SK-N-SH treated with all-trans-retinoic acid at 6 μM for 48 hours (cell line): ENCODE data around the gene SLC22A16.
"Not testable (repeated sequence)": the region's sequence is repeated elsewhere in the genome, so short reads cannot be mapped to it uniquely, and the experiment has no call there.

ENCODE experiments used
- ATAC-seq: fragments of 200-7000 bp; cut with Tn5 transposase; 3 replicates; pipeline ENCODE4 v1.9.1; 2020; ENCODE audit warnings: mild to moderate bottlenecking, moderate library complexity
- ARNTL ChIP-seq: fragments of 450-650 bp; formaldehyde crosslinking; IDR thresholded peaks from 2 replicates; pipeline ENCODE4 v1.5.0; 2020; ENCODE audit warnings: low read depth, mild to moderate bottlenecking, moderate library complexity, borderline replicate concordance
- BACH2 ChIP-seq: fragments of 250-450 bp; sonication (Bioruptor Pico); IDR thresholded peaks from 2 replicates; pipeline ENCODE4 v1.9.0; 2021; ENCODE audit warnings: mild to moderate bottlenecking, borderline replicate concordance
- CREB5 ChIP-seq: fragments of 250-450 bp; sonication (Bioruptor Pico); IDR thresholded peaks from 2 replicates; pipeline ENCODE4 v1.5.1; 2020; ENCODE audit warnings: low read depth, mild to moderate bottlenecking, moderate library complexity
- CSDC2 ChIP-seq: fragments of 250-450 bp; sonication (Bioruptor Pico); IDR thresholded peaks from 2 replicates; pipeline ENCODE4 v1.5.0; 2020; ENCODE audit warnings: mild to moderate bottlenecking, moderate library complexity
- ISL1 ChIP-seq: fragments of 250-450 bp; sonication (Bioruptor Pico); IDR thresholded peaks from 2 replicates; pipeline ENCODE4 v2.1.2; 2022; ENCODE audit warnings: mild to moderate bottlenecking, moderate library complexity
- POU6F1 ChIP-seq: fragments of 250-450 bp; sonication (Bioruptor Pico); IDR thresholded peaks from 2 replicates; pipeline ENCODE4 v1.8.0; 2021; ENCODE audit warnings: low read depth, mild to moderate bottlenecking, moderate library complexity, borderline replicate concordance
- PPARA ChIP-seq: fragments of 250-450 bp; sonication (Bioruptor Pico); IDR thresholded peaks from 2 replicates; pipeline ENCODE4 v1.5.0; 2020; ENCODE audit warnings: mild to moderate bottlenecking, borderline replicate concordance
- RARB ChIP-seq: fragments of 250-450 bp; sonication (Bioruptor Pico); IDR thresholded peaks from 2 replicates; pipeline ENCODE4 v1.8.0; 2021; ENCODE audit warnings: mild to moderate bottlenecking, moderate library complexity
- TOX ChIP-seq: fragments of 250-450 bp; sonication (Bioruptor Pico); IDR thresholded peaks from 2 replicates; pipeline ENCODE4 v1.8.0; 2021; ENCODE audit warnings: mild to moderate bottlenecking, moderate library complexity, borderline replicate concordance
- ZFP3 ChIP-seq: fragments of 250-450 bp; sonication (Bioruptor Pico); IDR thresholded peaks from 2 replicates; pipeline ENCODE4 v1.5.0; 2020; ENCODE audit warnings: mild to moderate bottlenecking, moderate library complexity
- ZFP30 ChIP-seq: fragments of 450-650 bp; formaldehyde crosslinking; IDR thresholded peaks from 2 replicates; pipeline ENCODE4 v1.5.0; 2022; ENCODE audit warnings: mild to moderate bottlenecking, moderate library complexity
- ZNF565 ChIP-seq: fragments of 450-650 bp; formaldehyde crosslinking; conservative IDR thresholded peaks from 2 replicates; pipeline ENCODE4 v1.5.0; 2020; ENCODE audit warnings: low read depth, mild to moderate bottlenecking, moderate library complexity
- ZNF8 ChIP-seq: fragments of 450-650 bp; formaldehyde crosslinking; IDR thresholded peaks from 2 replicates; pipeline ENCODE4 v1.5.0; 2020; ENCODE audit warnings: mild to moderate bottlenecking, moderate library complexity
- TF ChIP-seq, protein P1 (sequence below): fragments of 250-450 bp; sonication (Bioruptor Pico); IDR thresholded peaks from 2 replicates; pipeline ENCODE4 v1.5.0; 2020; ENCODE audit warnings: mild to moderate bottlenecking, moderate library complexity
- TF ChIP-seq, protein P2 (sequence below): fragments of 250-450 bp; sonication (Bioruptor Pico); IDR thresholded peaks from 2 replicates; pipeline ENCODE4 v1.5.1; 2021; ENCODE audit warnings: mild to moderate bottlenecking, moderate library complexity

The SLC22A16 gene

DNA sequence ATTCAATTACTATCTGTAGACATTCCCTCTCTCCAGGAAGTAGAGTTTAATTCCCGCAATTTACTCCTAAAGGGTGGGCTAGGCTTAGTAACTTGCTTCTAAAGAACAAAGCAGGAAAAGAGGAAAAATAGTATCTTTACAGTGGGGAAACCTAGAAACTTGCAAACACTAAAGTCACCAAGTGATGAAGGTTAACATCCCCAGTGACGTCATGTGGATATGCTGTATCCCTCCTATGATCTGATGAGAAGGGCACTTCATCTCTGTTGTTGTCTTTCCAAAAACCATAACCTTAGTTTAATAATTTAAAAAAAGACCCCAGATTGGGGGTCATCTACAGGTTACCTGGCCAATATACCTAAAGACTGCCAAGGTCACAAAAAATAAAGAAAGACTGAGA is 17.3 kb downstream of the SLC22A16 start:
- ATAC-seq = no peak
- TF ChIP-seq, protein P1, sequence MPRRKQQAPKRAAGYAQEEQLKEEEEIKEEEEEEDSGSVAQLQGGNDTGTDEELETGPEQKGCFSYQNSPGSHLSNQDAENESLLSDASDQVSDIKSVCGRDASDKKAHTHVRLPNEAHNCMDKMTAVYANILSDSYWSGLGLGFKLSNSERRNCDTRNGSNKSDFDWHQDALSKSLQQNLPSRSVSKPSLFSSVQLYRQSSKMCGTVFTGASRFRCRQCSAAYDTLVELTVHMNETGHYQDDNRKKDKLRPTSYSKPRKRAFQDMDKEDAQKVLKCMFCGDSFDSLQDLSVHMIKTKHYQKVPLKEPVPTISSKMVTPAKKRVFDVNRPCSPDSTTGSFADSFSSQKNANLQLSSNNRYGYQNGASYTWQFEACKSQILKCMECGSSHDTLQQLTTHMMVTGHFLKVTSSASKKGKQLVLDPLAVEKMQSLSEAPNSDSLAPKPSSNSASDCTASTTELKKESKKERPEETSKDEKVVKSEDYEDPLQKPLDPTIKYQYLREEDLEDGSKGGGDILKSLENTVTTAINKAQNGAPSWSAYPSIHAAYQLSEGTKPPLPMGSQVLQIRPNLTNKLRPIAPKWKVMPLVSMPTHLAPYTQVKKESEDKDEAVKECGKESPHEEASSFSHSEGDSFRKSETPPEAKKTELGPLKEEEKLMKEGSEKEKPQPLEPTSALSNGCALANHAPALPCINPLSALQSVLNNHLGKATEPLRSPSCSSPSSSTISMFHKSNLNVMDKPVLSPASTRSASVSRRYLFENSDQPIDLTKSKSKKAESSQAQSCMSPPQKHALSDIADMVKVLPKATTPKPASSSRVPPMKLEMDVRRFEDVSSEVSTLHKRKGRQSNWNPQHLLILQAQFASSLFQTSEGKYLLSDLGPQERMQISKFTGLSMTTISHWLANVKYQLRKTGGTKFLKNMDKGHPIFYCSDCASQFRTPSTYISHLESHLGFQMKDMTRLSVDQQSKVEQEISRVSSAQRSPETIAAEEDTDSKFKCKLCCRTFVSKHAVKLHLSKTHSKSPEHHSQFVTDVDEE (CRISPR knock-in tag) = no peak

DNA sequence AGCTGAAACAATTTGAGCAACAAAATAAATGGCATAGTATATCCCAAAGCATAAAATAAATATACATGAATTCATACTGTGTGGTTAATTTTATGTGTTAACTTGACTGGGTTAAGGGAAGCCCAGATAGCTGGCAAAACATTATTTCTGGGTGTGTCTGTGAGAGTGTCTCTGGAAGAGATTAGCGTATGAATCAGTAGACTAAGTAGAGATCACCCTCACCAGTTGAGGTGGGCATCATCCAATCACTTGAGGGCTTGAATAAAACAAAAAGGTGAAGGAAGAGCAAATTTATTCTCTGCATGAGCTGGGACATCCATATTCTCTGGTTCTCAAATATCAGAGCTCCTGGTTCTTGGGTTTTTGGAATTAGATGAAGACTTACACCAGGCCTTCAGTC is 17.9 kb downstream of the SLC22A16 start:
- ATAC-seq = no peak
- TF ChIP-seq ZFP30 (no peak), ISL1 (CRISPR knock-in tag) (no peak), ZFP3 (no peak), ZNF565 (no peak), PPARA (CRISPR knock-in tag) (no peak), TOX (CRISPR knock-in tag) (no peak), CSDC2 (CRISPR knock-in tag) (no peak), BACH2 (CRISPR knock-in tag) (no peak), RARB (CRISPR knock-in tag) (no peak), ZNF8 (CRISPR knock-in tag) (no peak), POU6F1 (CRISPR knock-in tag) (no peak), ARNTL (no peak)
- TF ChIP-seq, protein P2, sequence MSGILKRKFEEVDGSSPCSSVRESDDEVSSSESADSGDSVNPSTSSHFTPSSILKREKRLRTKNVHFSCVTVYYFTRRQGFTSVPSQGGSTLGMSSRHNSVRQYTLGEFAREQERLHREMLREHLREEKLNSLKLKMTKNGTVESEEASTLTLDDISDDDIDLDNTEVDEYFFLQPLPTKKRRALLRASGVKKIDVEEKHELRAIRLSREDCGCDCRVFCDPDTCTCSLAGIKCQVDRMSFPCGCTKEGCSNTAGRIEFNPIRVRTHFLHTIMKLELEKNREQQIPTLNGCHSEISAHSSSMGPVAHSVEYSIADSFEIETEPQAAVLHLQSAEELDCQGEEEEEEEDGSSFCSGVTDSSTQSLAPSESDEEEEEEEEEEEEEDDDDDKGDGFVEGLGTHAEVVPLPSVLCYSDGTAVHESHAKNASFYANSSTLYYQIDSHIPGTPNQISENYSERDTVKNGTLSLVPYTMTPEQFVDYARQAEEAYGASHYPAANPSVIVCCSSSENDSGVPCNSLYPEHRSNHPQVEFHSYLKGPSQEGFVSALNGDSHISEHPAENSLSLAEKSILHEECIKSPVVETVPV (CRISPR knock-in tag) = no peak
- TF ChIP-seq, all 23 proteins: peak for 0

DNA sequence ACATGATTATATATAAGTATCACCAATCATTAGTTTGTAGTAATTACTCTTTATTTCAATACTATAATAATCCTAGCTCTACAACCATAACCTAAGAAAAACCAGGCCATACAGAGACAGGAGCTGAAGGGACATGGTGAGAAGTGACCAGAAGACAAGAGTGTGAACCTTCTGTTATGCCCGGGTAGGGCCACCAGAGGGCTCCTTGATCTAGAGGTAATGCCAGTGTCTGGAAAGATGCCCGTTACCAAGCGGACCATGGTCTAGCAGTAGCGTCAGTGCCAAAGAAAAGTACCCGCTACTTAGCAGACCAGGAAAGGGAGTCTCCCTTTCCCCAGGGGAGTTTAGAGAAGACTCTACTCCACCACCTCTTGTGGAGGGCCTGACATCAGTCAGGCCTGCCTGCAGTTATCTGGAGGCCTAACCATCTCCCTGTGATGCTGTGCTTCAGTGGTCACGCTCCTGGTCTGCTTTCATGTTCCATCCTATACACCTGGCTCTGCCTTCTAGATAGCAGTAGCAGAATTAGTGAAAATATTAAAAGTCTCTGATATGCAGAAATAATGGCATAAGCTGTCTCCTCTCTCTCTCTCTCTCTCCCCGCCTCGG is 18.7 kb downstream of the SLC22A16 start:
- not testable (repeated sequence) for ATAC-seq

- TF ChIP-seq ZFP30 = no peak
- no peak for TF ChIP-seq RARB (CRISPR knock-in tag)
- no peak for TF ChIP-seq ZNF565
- TF ChIP-seq PPARA (CRISPR knock-in tag) = no peak
- TF ChIP-seq CSDC2 (CRISPR knock-in tag) = no peak
- no peak for TF ChIP-seq ZFP3
- TF ChIP-seq, protein P2 (CRISPR knock-in tag) = no peak
- TF ChIP-seq TOX (CRISPR knock-in tag) = no peak
- no peak for TF ChIP-seq CREB5
- TF ChIP-seq, protein P1 (CRISPR knock-in tag) = no peak
- TF ChIP-seq ARNTL = no peak
- no peak for ATAC-seq
Measured at GRCh38 chr6:110456694-110457093, 19.7 kb downstream of the SLC22A16 start.
